Pons (tissue), 1 donor: ENCODE measurements around the gene MYO16.

Experiments
- DNase-seq: peaks from one replicate; pipeline ENCODE4 v3.0.0-alpha.2; 2016; ENCODE audit warnings: low spot score

The MYO16 gene

GRCh38 chr13:108797354-108797753, 167.9 kb downstream of the MYO16 start:
- DNase-seq: no peak

- DNase-seq: no peak
Observed at GRCh38 chr13:108807841-108808240, 178.4 kb downstream of the MYO16 start.

GRCh38 chr13:108812165-108812564, 182.8 kb downstream of the MYO16 start:
- no peak for DNase-seq

- DNase-seq: no peak
Observed at GRCh38 chr13:108812661-108813060, 183.2 kb downstream of the MYO16 start.

- DNase-seq: no peak
Observed at GRCh38 chr13:108813587-108814170, 184.3 kb downstream of the MYO16 start.

- DNase-seq: no peak
Observed at GRCh38 chr13:108816375-108816774, 187.0 kb downstream of the MYO16 start.

GRCh38 chr13:108827646-108828045, 198.2 kb downstream of the MYO16 start:
- DNase-seq: no peak

GRCh38 chr13:108828086-108828815, 198.8 kb downstream of the MYO16 start:
- DNase-seq: no peak

GRCh38 chr13:108830916-108831315, 201.5 kb downstream of the MYO16 start:
- no peak for DNase-seq

GRCh38 chr13:108833531-108833930, 204.1 kb downstream of the MYO16 start:
- DNase-seq: no peak

- no peak for DNase-seq
Observed at GRCh38 chr13:108834193-108834592, 204.8 kb downstream of the MYO16 start.

- no peak for DNase-seq
Observed at GRCh38 chr13:108835083-108835482, 205.7 kb downstream of the MYO16 start.

- peak; percentile 2 for DNase-seq
Observed at GRCh38 chr13:108850691-108851090, 221.3 kb downstream of the MYO16 start.

GRCh38 chr13:108851660-108852059, 222.2 kb downstream of the MYO16 start:
- no peak for DNase-seq

- DNase-seq: no peak
Observed at GRCh38 chr13:108853031-108853430, 223.6 kb downstream of the MYO16 start.

- no peak for DNase-seq
Observed at GRCh38 chr13:108855737-108856387, 226.5 kb downstream of the MYO16 start.

- no peak for DNase-seq
Observed at GRCh38 chr13:108858676-108859075, 229.3 kb downstream of the MYO16 start.

GRCh38 chr13:108859197-108860012, 230.0 kb downstream of the MYO16 start:
- no peak for DNase-seq

- no peak for DNase-seq
Observed at GRCh38 chr13:108860418-108860817, 231.0 kb downstream of the MYO16 start.

- DNase-seq: no peak
Observed at GRCh38 chr13:108877300-108877699, 247.9 kb downstream of the MYO16 start.

- no peak for DNase-seq
Observed at GRCh38 chr13:108878732-108879131, 249.3 kb downstream of the MYO16 start.

GRCh38 chr13:108889324-108889984, 260.0 kb downstream of the MYO16 start:
- no peak for DNase-seq
